ENCODE results near the gene DPT. TPM values are rescaled to one million over a fixed set of nuclear protein-coding genes. Genes with fewer than 3 reads are reported as not detected.

DPT gene
- total RNA-seq, 2 donors from 2014 or later = not detected

- Histone ChIP-seq H3K9ac (ENCODE audit: extremely low read depth, low read length, poor library complexity, severe bottlenecking) (no peak overlapping the region), H3K9me3 (ENCODE audit: control insufficient read depth, low read length) (no peaks in the 10 kb centered on the region), H3K27ac (ENCODE audit: low read depth, low read length) (no peak overlapping the region), H3K36me3 (ENCODE audit: control insufficient read depth, insufficient read depth, low read length) (no peaks in the 10 kb centered on the region), H3K27me3 (ENCODE audit: control insufficient read depth, insufficient read depth, low read length, poor library complexity, severe bottlenecking) (no peaks in the 10 kb centered on the region), H3K4me3 (ENCODE audit: low read length) (no peak overlapping the region), H3K4me1 (ENCODE audit: control insufficient read depth, insufficient read depth, low read length) (peaks cover 9% of the 10 kb centered on the region)
- 94 to 95% methylated on average over 5 to 8 of the region's 8 CpGs for WGBS, 2 experiments (ENCODE audit: insufficient coverage in 1 of 2, insufficient read length in 1 of 2)
- no peak overlapping the region for H3K4me3 Mint-ChIP-seq
- no peaks in the 10 kb centered on the region for H3K9me3 Mint-ChIP-seq
- H3K27ac Mint-ChIP-seq = no peak overlapping the region
- H3K36me3 Mint-ChIP-seq (ENCODE audit: low read depth) = no peaks in the 10 kb centered on the region
- TF ChIP-seq CTCF (conservative IDR thresholded peaks at IDR 0.05) = no peak
- H3K27me3 Mint-ChIP-seq (ENCODE audit: insufficient read depth) = peaks cover 2% of the 10 kb centered on the region
- H3K4me1 Mint-ChIP-seq = peaks cover 12% of the 10 kb centered on the region
- DNase-seq = no peak
Measured at GRCh38 chr1:168714012-168714411, 15.0 kb downstream of the DPT start.

- 70 to 78% methylated on average over 6 to 9 of the region's 9 CpGs for WGBS, 2 experiments (ENCODE audit: insufficient coverage in 1 of 2, insufficient read length in 1 of 2)
- H3K4me3 ChIP-seq (ENCODE audit: low read length) = no peak overlapping the region
- Mint-ChIP-seq H3K4me1 (peaks cover 14% of the 10 kb centered on the region), H3K27me3 (ENCODE audit: insufficient read depth) (peaks cover 3% of the 10 kb centered on the region), H3K4me3 (no peak overlapping the region), H3K36me3 (ENCODE audit: low read depth) (no peaks in the 10 kb centered on the region), H3K27ac (no peak overlapping the region), H3K9me3 (no peaks in the 10 kb centered on the region)
- H3K9ac ChIP-seq (ENCODE audit: extremely low read depth, low read length, poor library complexity, severe bottlenecking) = no peak overlapping the region
- TF ChIP-seq CTCF (conservative IDR thresholded peaks at IDR 0.05) = no peak
- H3K36me3 ChIP-seq (ENCODE audit: control insufficient read depth, insufficient read depth, low read length) = no peaks in the 10 kb centered on the region
- no peaks in the 10 kb centered on the region for H3K27me3 ChIP-seq (ENCODE audit: control insufficient read depth, insufficient read depth, low read length, poor library complexity, severe bottlenecking)
- H3K9me3 ChIP-seq (ENCODE audit: control insufficient read depth, low read length) = no peaks in the 10 kb centered on the region
- peaks cover 10% of the 10 kb centered on the region for H3K4me1 ChIP-seq (ENCODE audit: control insufficient read depth, insufficient read depth, low read length)
- no peak for DNase-seq
- H3K27ac ChIP-seq (ENCODE audit: low read depth, low read length) = peak overlapping the region; percentile 31
Measured at GRCh38 chr1:168709405-168710363, 19.3 kb downstream of the DPT start.

- no peak for DNase-seq
- Mint-ChIP-seq H3K36me3 (ENCODE audit: low read depth) (no peaks in the 10 kb centered on the region), H3K27me3 (ENCODE audit: insufficient read depth) (peaks cover 3% of the 10 kb centered on the region), H3K4me3 (no peak overlapping the region), H3K9me3 (no peaks in the 10 kb centered on the region), H3K27ac (no peak overlapping the region), H3K4me1 (peaks cover 14% of the 10 kb centered on the region)
- Histone ChIP-seq H3K4me1 (ENCODE audit: control insufficient read depth, insufficient read depth, low read length) (peaks cover 10% of the 10 kb centered on the region), H3K27me3 (ENCODE audit: control insufficient read depth, insufficient read depth, low read length, poor library complexity, severe bottlenecking) (no peaks in the 10 kb centered on the region), H3K9ac (ENCODE audit: extremely low read depth, low read length, poor library complexity, severe bottlenecking) (no peak overlapping the region), H3K4me3 (ENCODE audit: low read length) (no peak overlapping the region), H3K9me3 (ENCODE audit: control insufficient read depth, low read length) (no peaks in the 10 kb centered on the region), H3K36me3 (ENCODE audit: control insufficient read depth, insufficient read depth, low read length) (no peaks in the 10 kb centered on the region), H3K27ac (ENCODE audit: low read depth, low read length) (no peak overlapping the region)
- WGBS, 2 experiments (ENCODE audit: insufficient coverage in 1 of 2, insufficient read length in 1 of 2) = 95% methylated on average over 1 of the region's 1 CpG; no CpG with 5 or more reads in 1 of the 2 experiments
- TF ChIP-seq CTCF (conservative IDR thresholded peaks at IDR 0.05) = no peak
Measured at GRCh38 chr1:168708698-168709404, 20.2 kb downstream of the DPT start.
